Glomerular endothelial cell (primary cell): Measurements from ENCODE around the gene PELO. TPM values are rescaled to one million over a fixed set of nuclear protein-coding genes. Genes with fewer than 3 reads are reported as not detected.
"Not testable (repeated sequence)": the region's sequence is repeated elsewhere in the genome, so short reads cannot be mapped to it uniquely, and the experiment has no call there.

ENCODE experiments used
- DNase-seq: peaks from one replicate; pipeline ENCODE4 v3.0.0-alpha.2; 2011; ENCODE audit warnings: low read depth, low spot score; ENCODE audit errors: extremely low read depth
- total RNA-seq: library from RNA; depleted of rRNA; stranded (reverse); fragments of >200 nt; gene quantifications from 2 replicates; pipeline ENCODE4 v1.2.3, GENCODE V29; 2015

PELO gene
- total RNA-seq, 1 donor from 2014 or later: 31.1 TPM

DNA sequence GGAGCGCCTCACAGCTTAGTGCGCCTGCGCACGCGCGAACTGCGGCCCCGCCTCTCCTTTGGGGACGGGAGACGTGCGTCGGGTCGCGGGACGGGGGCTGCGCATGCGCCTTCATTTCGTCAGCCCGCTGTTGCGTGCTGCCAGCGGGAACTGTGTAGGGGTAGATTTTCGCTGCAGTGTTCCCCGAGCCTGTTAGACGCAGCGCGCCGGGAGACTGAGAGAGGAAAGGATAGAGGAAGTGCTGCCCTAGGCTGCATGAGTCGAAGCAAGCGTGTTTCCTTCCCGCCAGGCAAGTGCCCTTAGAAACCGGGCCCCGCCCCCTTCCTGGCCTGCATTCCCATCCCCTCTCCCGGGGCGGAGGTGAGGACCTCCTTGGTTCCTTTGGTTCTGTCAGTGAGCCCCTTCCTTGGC, 12.3 kb downstream of the PELO start:
- DNase-seq: no peak

DNA sequence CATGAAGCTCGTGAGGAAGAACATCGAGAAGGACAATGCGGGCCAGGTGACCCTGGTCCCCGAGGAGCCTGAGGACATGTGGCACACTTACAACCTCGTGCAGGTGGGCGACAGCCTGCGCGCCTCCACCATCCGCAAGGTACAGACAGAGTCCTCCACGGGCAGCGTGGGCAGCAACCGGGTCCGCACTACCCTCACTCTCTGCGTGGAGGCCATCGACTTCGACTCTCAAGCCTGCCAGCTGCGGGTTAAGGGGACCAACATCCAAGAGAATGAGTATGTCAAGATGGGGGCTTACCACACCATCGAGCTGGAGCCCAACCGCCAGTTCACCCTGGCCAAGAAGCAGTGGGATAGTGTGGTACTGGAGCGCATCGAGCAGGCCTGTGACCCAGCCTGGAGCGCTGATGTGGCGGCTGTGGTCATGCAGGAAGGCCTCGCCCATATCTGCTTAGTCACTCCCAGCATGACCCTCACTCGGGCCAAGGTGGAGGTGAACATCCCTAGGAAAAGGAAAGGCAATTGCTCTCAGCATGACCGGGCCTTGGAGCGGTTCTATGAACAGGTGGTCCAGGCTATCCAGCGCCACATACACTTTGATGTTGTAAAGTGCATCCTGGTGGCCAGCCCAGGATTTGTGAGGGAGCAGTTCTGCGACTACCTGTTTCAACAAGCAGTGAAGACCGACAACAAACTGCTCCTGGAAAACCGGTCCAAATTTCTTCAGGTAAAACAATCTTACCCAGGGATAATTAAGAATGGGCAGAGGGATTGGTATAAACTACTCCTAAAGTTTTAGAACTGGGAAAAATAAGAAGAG, 12.9 kb downstream of the PELO start:
- DNase-seq: no peak

- DNase-seq: no peak
Measured at GRCh38 chr5:52801329-52801728, 13.6 kb downstream of the PELO start.

- no peak for DNase-seq
Measured at GRCh38 chr5:52802272-52802973, 14.7 kb downstream of the PELO start.

DNA sequence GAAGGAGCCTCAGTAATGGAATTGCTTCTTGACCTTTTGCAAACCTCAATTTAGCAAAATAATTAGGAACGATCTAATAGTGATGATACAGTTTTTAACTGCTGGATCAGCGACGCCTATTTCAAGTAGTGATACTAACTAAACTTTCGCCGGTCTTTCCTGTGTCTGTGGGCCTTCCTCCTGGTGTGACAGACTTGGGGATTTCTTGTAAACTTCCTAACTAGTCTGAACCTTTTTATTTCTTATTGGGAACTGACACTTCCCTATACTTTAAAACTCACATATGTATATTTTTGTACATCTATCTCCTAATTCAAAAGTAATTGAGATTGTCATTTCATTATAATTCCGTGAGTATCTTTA, 15.2 kb downstream of the PELO start:
- no peak for DNase-seq

GRCh38 chr5:52804387-52804791, 16.7 kb downstream of the PELO start:
- DNase-seq: no peak

- no peak for DNase-seq
Measured at GRCh38 chr5:52804981-52805380, 17.3 kb downstream of the PELO start.

GRCh38 chr5:52805615-52806014, 17.9 kb downstream of the PELO start:
- DNase-seq: no peak

DNA sequence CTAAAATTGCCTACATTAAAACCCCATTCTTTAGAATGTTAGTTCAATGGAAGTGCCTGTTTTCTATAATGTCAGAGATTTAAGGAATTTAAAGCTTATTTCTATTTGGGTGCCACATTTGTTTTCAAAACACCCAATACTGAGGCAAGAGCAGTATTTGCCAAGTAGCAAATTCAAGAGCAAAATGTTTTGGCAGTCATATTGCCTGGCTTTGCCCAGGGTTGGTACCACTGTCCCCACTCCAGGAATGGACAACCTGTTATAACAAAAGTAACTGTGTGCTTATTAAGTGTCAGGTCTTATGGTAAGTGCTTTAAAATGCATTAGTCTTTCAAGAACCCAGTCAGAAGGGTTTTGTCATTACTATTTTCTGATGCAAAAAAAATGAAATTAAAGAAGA, 19.3 kb downstream of the PELO start:
- DNase-seq: no peak

- no peak for DNase-seq
Measured at GRCh38 chr5:52807723-52808122, 20.0 kb downstream of the PELO start.

- DNase-seq: no peak
Measured at GRCh38 chr5:52808316-52808901, 20.7 kb downstream of the PELO start.

DNA sequence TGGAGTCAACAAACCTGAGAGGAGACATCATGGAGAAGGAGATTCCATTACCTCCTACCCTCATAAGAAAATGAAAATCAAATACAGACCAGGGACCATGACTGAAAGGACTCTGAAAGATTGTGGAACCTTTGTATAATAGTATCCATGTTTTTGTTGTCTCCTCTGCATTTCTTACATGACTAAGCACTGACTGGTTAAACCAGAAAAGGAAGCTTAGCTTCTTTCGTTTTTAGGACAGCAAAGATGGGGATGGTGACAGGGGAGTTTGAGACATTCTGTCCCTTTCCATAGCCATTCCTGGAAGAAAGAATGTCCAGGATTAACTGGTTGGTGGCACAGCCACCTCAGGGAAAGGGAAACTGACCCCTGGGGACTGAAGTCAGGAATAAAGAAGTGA, 22.2 kb downstream of the PELO start:
- DNase-seq: no peak

DNA sequence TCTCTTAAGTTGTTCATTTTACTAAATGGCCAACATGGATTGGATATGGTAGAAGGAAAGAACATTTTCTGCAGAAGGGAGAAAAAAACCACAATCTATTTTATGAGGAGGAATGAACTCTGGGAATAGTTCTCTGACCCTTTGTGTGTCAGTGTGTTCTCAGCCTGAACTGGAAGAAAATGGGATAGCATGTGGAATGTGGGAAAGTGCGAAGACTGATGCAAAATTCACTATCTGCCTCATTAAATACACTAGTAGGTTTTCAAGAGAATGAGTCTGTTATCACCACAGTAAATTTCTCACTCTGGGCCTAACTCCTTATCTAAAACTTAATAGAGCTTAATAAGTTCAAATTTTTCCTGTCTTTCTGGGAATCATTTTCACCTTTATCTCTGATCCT, 22.7 kb downstream of the PELO start:
- DNase-seq: no peak

- no peak for DNase-seq
Measured at GRCh38 chr5:52811067-52811749, 23.5 kb downstream of the PELO start.

DNA sequence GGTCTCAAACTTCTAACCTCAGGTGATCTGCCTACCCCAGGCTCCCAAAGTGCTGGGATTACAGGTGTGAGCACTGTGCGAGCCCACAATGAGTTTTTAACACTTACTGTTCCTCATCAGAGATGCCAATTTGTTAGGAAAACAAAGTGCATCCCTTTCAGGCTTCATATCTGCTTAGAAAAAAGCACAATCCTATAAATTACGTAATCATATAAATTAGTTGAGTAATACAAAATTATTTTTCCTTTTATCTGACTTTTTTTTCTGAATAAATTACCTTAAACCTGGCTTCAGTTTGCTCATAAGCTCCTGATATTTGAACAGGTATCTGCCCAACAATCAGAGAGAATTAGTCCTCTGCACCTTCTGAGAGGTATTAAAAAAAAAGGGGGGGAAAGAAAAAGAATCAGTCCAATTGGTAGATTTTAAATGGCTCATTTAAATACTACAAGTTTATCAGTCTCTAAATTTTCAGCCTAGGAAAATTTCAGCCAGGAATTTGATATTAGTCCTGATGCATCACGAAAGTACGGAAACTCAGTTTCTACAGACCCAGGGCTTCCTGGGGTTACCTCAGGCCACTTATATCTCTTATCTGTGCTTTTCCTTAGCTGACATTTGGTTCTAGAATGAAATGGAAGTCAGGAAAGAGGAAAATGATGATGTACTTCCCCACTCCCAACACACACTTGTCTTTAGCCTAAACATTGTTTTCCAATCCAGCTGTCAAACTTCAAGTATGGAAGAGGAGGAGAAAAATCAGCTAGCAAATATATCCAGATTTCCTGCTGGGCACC, 26.8 kb downstream of the PELO start:
- no peak for DNase-seq

GRCh38 chr5:52817818-52818217, 30.1 kb downstream of the PELO start:
- no peak for DNase-seq

GRCh38 chr5:52818360-52818759, 30.6 kb downstream of the PELO start:
- no peak for DNase-seq

DNA sequence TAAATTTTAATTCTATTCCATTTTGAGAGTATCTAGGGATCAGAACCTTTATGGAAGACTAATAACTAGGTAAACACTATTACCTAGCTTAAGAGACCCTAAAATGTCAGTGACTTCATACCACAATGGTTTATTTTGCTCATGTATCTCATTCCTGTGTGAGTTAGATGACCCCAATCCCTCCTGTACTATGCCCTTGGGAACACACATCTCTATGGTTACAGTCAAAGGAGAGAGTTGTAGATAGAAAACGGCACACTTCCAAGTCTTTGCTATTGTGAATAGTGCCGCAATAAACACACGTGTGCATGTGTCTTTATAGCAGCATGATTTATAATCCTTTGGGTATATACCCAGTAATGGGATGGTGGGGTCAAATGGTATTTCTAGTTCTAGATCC, 31.1 kb downstream of the PELO start:
- not testable (repeated sequence) for DNase-seq

- DNase-seq: no peak
Measured at GRCh38 chr5:52821901-52822300, 34.2 kb downstream of the PELO start.

DNA sequence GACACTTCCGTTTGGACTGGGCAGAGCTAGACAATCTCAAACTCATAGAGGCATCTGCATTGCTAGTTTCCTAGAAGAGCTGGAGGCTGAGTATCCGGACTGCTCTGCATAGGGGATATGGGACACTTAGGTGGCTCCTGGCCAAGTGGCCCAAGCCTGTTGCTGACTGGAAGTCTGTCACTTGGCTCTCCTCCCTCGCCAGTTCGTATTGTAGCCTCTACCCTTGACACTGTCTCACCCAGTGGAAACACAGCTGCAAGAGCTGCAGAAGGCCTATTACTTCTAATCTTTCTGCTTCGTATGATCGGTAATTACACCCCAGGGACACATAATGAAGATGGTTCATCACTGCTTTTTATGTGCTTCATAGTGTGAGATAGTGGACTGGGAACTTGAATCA, 34.7 kb downstream of the PELO start:
- DNase-seq: no peak

DNA sequence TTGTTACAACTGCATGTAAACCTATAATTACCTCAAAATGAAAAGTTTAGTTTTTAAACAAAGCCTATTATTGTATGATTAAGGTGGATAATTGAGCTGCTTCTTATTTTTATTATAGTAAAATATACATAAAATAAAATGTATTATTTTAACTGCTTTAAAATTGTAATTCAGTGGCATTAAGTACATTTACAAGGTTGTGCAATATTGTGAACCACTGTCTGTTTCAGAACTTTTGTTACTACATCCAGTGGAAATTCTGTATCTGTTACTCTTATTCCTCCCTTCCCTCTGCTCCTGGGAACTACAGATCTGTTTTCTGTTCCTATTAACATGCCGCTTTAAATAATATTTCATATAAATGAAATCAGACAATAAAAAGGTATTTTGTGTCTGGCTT, 37.1 kb downstream of the PELO start:
- no peak for DNase-seq
